Measurements from ENCODE around the gene RXFP2.

Gene RXFP2

GRCh38 chr13:31768351-31768750, 29.0 kb downstream of the RXFP2 start:
- DNase-seq (ENCODE audit: low read depth in 2 of 2): no peak

GRCh38 chr13:31769575-31769974, 30.2 kb downstream of the RXFP2 start:
- no peak for DNase-seq (ENCODE audit: low read depth in 2 of 2)

GRCh38 chr13:31772231-31772630, 32.9 kb downstream of the RXFP2 start:
- no peak for DNase-seq (ENCODE audit: low read depth in 2 of 2)

GRCh38 chr13:31773538-31773937, 34.2 kb downstream of the RXFP2 start:
- DNase-seq (ENCODE audit: low read depth in 2 of 2): no peak

- no peak for DNase-seq (ENCODE audit: low read depth in 2 of 2)
These were observed 34.9 kb downstream of the RXFP2 start for GRCh38 chr13:31774186-31774750.

GRCh38 chr13:31775148-31775547, 35.8 kb downstream of the RXFP2 start:
- DNase-seq (ENCODE audit: low read depth in 2 of 2): no peak

- no peak for DNase-seq (ENCODE audit: low read depth in 2 of 2)
These were observed 36.4 kb downstream of the RXFP2 start for GRCh38 chr13:31775686-31776085.

DNA sequence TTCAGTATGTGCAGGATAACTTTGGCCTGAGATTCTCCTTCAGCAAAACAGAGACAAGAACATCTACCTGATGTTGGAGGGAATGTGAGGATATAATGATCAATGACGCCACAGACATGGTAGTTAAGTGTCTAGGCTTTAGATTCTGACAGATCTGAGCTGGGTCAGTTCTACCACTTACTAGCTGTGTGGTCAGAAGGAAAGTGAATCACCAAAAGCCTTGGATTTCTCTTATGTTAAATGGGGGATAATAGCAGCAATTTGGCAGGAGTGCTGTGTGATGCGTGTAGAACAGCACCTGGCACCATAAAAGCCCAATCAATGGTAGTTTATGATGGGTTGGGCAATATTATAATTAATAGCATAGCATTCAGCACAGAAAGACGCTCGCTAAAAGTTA, 41.7 kb downstream of the RXFP2 start:
- no peak for DNase-seq (ENCODE audit: low read depth in 2 of 2)

- DNase-seq (ENCODE audit: low read depth in 2 of 2): no peak
These were observed 46.7 kb downstream of the RXFP2 start for GRCh38 chr13:31786011-31786410.

- DNase-seq (ENCODE audit: low read depth in 2 of 2): no peak
These were observed 51.7 kb downstream of the RXFP2 start for GRCh38 chr13:31790992-31791391.

DNA sequence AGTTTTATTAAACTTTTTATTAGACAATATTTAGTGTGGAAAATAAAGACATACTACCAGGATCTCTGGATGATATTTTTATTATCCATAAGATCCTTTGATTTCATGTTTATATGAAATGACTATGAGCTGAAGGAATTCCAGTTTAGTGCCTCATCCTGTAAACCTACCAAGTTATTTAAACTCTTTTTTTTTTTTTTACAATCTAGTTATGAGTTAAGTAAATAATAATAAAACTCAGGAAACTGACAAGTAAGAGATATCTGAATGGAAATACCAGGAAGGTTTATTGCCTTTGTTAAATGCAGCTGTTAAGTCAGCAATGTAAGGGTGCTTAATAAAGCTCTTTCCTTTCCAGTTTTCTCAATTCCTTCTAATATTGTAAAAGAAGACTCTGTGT, 53.9 kb downstream of the RXFP2 start:
- DNase-seq (ENCODE audit: low read depth in 2 of 2): no peak

- no peak for DNase-seq (ENCODE audit: low read depth in 2 of 2)
These were observed 55.1 kb downstream of the RXFP2 start for GRCh38 chr13:31794452-31794851.

DNA sequence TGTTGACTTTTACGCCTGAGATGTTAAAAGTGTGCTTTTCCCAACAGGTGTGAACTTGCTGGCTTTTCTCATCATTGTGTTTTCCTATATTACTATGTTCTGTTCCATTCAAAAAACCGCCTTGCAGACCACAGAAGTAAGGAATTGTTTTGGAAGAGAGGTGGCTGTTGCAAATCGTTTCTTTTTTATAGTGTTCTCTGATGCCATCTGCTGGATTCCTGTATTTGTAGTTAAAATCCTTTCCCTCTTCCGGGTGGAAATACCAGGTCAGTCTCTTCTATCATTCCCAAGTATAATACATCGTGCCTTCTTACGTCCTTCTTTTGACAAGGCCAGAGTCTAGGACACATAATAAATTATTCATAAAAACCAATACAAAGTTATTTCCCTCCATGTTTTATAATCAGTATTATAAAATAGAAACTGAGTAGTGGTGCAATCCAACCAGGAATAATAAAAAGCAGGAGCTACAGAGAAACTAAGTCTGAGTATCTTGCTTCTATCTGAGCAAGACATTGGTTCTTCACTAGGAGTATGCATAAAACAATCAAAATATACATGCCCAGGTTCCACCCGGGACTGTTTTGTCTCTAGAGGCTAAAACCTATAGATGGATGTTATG, 57.9 kb downstream of the RXFP2 start:
- DNase-seq (ENCODE audit: low read depth in 2 of 2): no peak

DNA sequence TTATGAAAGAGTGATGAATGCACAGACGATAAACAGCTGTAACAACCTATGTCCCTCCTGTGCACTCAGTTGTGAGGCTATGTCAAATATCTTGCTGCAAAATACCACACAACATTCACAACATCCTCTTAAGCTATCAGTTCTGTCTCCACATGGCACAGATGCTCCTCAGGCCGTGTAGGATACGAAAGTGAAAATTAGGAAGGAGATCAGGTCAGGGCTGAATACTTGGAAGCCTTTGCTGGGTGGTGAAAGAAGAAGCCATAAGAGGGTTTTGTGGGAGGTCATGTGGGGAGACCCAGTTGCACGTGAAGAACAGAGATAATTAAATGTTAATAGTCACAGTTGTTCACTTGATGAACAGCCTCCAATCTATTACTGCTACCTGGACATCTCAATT, 58.9 kb downstream of the RXFP2 start:
- DNase-seq (ENCODE audit: low read depth in 2 of 2): no peak

GRCh38 chr13:31801088-31801487, 61.8 kb downstream of the RXFP2 start:
- DNase-seq (ENCODE audit: low read depth in 2 of 2): no peak

DNA sequence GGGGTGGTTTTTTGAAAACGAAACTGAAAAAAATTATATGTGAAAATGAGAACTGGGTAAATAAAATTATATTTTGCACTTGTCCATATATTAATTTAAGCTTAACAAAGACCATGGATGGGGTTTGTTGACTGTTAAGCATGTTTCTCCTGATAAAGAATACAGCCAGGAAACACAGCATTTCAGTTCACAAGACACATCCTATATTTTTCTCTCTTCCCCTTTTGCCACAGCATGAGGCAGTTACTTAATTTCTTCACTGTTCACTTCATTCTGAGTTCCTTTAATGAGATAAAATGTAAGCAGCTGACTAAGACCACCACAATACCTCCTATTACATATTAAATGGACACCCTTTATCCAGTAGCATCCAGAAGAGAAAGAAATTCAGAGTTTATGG, 64.0 kb downstream of the RXFP2 start:
- no peak for DNase-seq (ENCODE audit: low read depth in 2 of 2)

GRCh38 chr13:31805841-31806240, 66.5 kb downstream of the RXFP2 start:
- no peak for DNase-seq (ENCODE audit: low read depth in 2 of 2)

- no peak for DNase-seq (ENCODE audit: low read depth in 2 of 2)
These were observed 67.8 kb downstream of the RXFP2 start for GRCh38 chr13:31807090-31807541.

- DNase-seq (ENCODE audit: low read depth in 2 of 2): no peak
These were observed 75.2 kb downstream of the RXFP2 start for GRCh38 chr13:31814536-31814935.

GRCh38 chr13:31815361-31816144, 76.2 kb downstream of the RXFP2 start:
- no peak for DNase-seq (ENCODE audit: low read depth in 2 of 2)

GRCh38 chr13:31818236-31818635, 78.9 kb downstream of the RXFP2 start:
- DNase-seq (ENCODE audit: low read depth in 2 of 2): no peak

GRCh38 chr13:31824705-31825517, 85.6 kb downstream of the RXFP2 start:
- DNase-seq (ENCODE audit: low read depth in 2 of 2): no peak

Measured in stimulated activated CD4-positive, alpha-beta T cell treated with anti-CD3 and anti-CD28 coated beads, Interleukin-12 subunit alpha, Interleukin-12 subunit beta, amount 100 ng/mL, for 24 hours (primary cell).